Measurements from ENCODE around the gene IFT122. TPM values are rescaled to one million over a fixed set of nuclear protein-coding genes. Genes with fewer than 3 reads are reported as not detected.
A peak's percentile ranks its signal among the peaks of the same experiment; 100 is the strongest.

The IFT122 gene
- total and polyA plus RNA-seq, 2 of the 4 experiments (the other 2 are of a cell fraction): 16.8 to 28.0 TPM

- TF ChIP-seq RCOR1 (IDR thresholded peaks at IDR 0.05; ENCODE audit: insufficient replicate concordance, low read length) (no peak), POLR2A (IDR thresholded peaks at IDR 0.05; ENCODE audit: low read depth, low read length) (peak; percentile 44; the same call in 1 of the 2 replicates), SMC3 (IDR thresholded peaks at IDR 0.05; ENCODE audit: low read depth, low read length) (no peak)
- H2BK120ac ChIP-seq (ENCODE audit: low read depth, low read length): peak overlapping the region; percentile 44; the same call in 1 of the 2 replicates
- H3K27me3 ChIP-seq (ENCODE audit: control insufficient read depth, insufficient read depth, low read length): no peaks in the 10 kb centered on the region
- H2AK5ac ChIP-seq (ENCODE audit: low read depth, low read length): no peak overlapping the region; the same call in 1 of the 2 replicates
- no peak for DNase-seq
- H4K5ac ChIP-seq (ENCODE audit: low read depth, low read length): peak overlapping the region; percentile 66
- H4K8ac ChIP-seq (ENCODE audit: low read depth in 2 of 2, low read length in 2 of 2): peak overlapping the region; percentile 34 to 92
- H3K56ac ChIP-seq (ENCODE audit: extremely low read depth, insufficient read depth, low read length): no peak overlapping the region
- intact Hi-C loops (cut with micrococcal nuclease): no loop called here
- H2BK15ac ChIP-seq (ENCODE audit: low read depth, low read length): no peak overlapping the region; the same call in 2 of the 3 replicates
- no peaks in the 10 kb centered on the region for H3K9me3 ChIP-seq (ENCODE audit: control insufficient read depth, insufficient read depth, low read length)
- ChIA-PET POLR2A (ENCODE audit: unreplicated experiment) (interaction anchor here (0.6 to 0.7 kb wide), 2 partner anchors 26 to 251 kb away, joined by 3 to 9 read pairs; no protein-coding TSS in a partner anchor), CTCF (interaction anchor here (0.8 to 1.2 kb wide), 3 partner anchors 12 to 90 kb away, joined by 3 read pairs; no protein-coding TSS in a partner anchor)
- no peak for ATAC-seq (ENCODE audit: low read depth)
- no TSS peak for BruUV-seq (replicated peaks)
- peak overlapping the region; percentile 51; the same call in 1 of the 2 replicates for H4K91ac ChIP-seq (ENCODE audit: insufficient read depth, low read depth, low read length)
- WGBS, 2 experiments (ENCODE audit: extremely low coverage in 2 of 2, insufficient read length in 1 of 2): 93% methylated on average over 3 of the region's 8 CpGs; no CpG with 5 or more reads in 1 of the 2 experiments
- H2AK9ac ChIP-seq (replicated peaks; ENCODE audit: low read depth, low read length, poor library complexity): no peak overlapping the region
- H3K4me1 ChIP-seq (ENCODE audit: control insufficient read depth, insufficient read depth, low read length): peaks cover 1% of the 10 kb centered on the region; the same call in 1 of the 2 replicates
- H2BK5ac ChIP-seq (ENCODE audit: low read depth, low read length, poor library complexity, severe bottlenecking): peak overlapping the region; percentile 51
- in situ Hi-C loops (cut with MboI; ENCODE audit: low sequenced_read_pairs): loop anchor here (25.0 kb wide), 1 partner anchor 212 kb away; the partner anchor contains the start of gene PLXND1
- H4K20me1 ChIP-seq (ENCODE audit: insufficient read depth, low read length): peaks cover 27% of the 10 kb centered on the region; the same call in 1 of the 2 replicates
- H3K14ac ChIP-seq (replicated peaks; ENCODE audit: low read depth, low read length): no peak overlapping the region; the same call in 1 of the 2 replicates
- H3K27ac ChIP-seq (ENCODE audit: insufficient read depth, low read length): no peak overlapping the region
- H3K4ac ChIP-seq (ENCODE audit: low read depth, low read length): peak overlapping the region; percentile 38; the same call in 1 of the 2 replicates
- peak overlapping the region; percentile 68 for H2AFZ ChIP-seq (replicated peaks; ENCODE audit: low read length, poor library complexity)
- peak overlapping the region; percentile 38; the same call in 1 of the 2 replicates for H2BK20ac ChIP-seq (ENCODE audit: low read depth, low read length)
- H3K36me3 ChIP-seq (ENCODE audit: control insufficient read depth, insufficient read depth, low read length): peaks cover 2% of the 10 kb centered on the region; the same call in 1 of the 2 replicates
- H3K23ac ChIP-seq (ENCODE audit: low read depth, low read length): peak overlapping the region; percentile 26; the same call in 1 of the 2 replicates
- H3K4me2 ChIP-seq (ENCODE audit: low read depth, low read length): peak overlapping the region; percentile 25; the same call in 1 of the 2 replicates
- H3K9me1 ChIP-seq (ENCODE audit: insufficient read depth, low read length): peaks cover 4% of the 10 kb centered on the region; the same call in 1 of the 2 replicates
- H3K9ac ChIP-seq (ENCODE audit: low read depth, low read length): no peak overlapping the region
- no peak overlapping the region for H3K4me3 ChIP-seq (ENCODE audit: insufficient read depth, low read depth, low read length)
- no peak overlapping the region for H3K18ac ChIP-seq (ENCODE audit: low read depth, low read length)
- dilution Hi-C loops (cut with HindIII; ENCODE audit: low sequenced_read_pairs, unreplicated experiment): no loop called here
- peaks cover 5 to 40% of the 10 kb centered on the region in 2 experiments; a peak in 3 of 4 replicates for H3K79me1 ChIP-seq (ENCODE audit: low read depth in 1 of 2, low read length in 2 of 2)
Measured at GRCh38 chr3:129399895-129400357, 40.1 kb upstream of the IFT122 start.

Data from IMR-90 (cell line).